ENCODE measurements around the gene C10orf95.

DNA sequence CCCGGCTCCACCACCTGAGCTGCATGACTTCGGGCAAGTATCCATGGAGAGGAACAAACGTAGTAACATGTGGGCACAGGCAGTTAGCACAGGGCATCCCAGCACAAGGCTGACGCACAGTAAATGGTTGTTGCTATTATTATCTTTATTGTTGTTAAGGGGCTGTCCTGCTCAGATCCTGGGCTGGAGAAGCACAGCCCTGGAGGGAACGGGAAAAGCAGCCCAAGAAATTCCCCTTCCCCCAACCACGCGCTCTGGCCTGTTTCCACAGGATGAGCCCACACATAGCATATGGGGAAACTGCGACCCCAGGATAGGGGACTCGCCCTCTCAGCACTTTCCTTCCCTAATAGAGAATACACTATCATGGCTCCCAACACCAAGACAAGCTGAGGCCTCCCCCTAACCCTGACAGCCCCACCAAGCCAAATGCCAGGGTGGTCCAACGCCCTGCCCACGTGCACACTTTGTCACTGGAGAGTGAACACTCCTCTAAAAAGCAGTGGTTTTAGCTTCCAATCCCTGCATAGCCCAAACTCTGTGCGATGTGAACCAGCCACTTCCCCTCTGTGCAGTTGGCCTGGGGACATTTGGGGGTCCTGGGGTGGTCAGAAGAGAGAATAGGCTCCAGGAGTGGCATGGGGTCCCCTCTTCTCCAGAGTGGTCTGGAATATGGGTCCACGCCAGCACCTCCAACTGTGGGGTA lies 43.8 kb downstream of the C10orf95 start:
- TF ChIP-seq CTCF (IDR thresholded peaks at IDR 0.05), result no peak
- TF ChIP-seq POLR2A (IDR thresholded peaks at IDR 0.05), result no peak

Data from ovary (tissue), 3 donors.